Measurements from ENCODE around the gene ADGRL2. TPM values are rescaled to one million over a fixed set of nuclear protein-coding genes. Genes with fewer than 3 reads are reported as not detected.

ADGRL2 gene
- total RNA-seq, 1 donor from 2014 or later = 70.8 TPM

GRCh38 chr1:81838600-81839218 lies 38.0 kb downstream of the ADGRL2 start:
- H3K36me3 Mint-ChIP-seq (ENCODE audit: insufficient read depth) = peaks cover 14% of the 10 kb centered on the region
- no peaks in the 10 kb centered on the region for H3K27me3 Mint-ChIP-seq
- no peak for DNase-seq (ENCODE audit: low spot score, unreplicated experiment)
- H3K9me3 Mint-ChIP-seq (ENCODE audit: low read depth) = peaks cover 3% of the 10 kb centered on the region
- peaks cover 27% of the 10 kb centered on the region for H3K4me1 Mint-ChIP-seq (ENCODE audit: low read depth)
- no peak overlapping the region for H3K4me3 Mint-ChIP-seq (ENCODE audit: low read depth)
- TF ChIP-seq CTCF (IDR thresholded peaks at IDR 0.05; ENCODE audit: unreplicated experiment) = no peak
- no peak overlapping the region for H3K27ac Mint-ChIP-seq

GRCh38 chr1:81840805-81841204 lies 40.1 kb downstream of the ADGRL2 start:
- no peak overlapping the region for H3K27ac Mint-ChIP-seq
- peaks cover 3% of the 10 kb centered on the region for H3K9me3 Mint-ChIP-seq (ENCODE audit: low read depth)
- no peaks in the 10 kb centered on the region for H3K27me3 Mint-ChIP-seq
- TF ChIP-seq CTCF (IDR thresholded peaks at IDR 0.05; ENCODE audit: unreplicated experiment) = no peak
- peaks cover 14% of the 10 kb centered on the region for H3K4me1 Mint-ChIP-seq (ENCODE audit: low read depth)
- peaks cover 18% of the 10 kb centered on the region for H3K36me3 Mint-ChIP-seq (ENCODE audit: insufficient read depth)
- H3K4me3 Mint-ChIP-seq (ENCODE audit: low read depth) = no peak overlapping the region
- DNase-seq (ENCODE audit: low spot score, unreplicated experiment) = no peak

- Mint-ChIP-seq H3K9me3 (ENCODE audit: low read depth) (peaks cover 3% of the 10 kb centered on the region), H3K4me1 (ENCODE audit: low read depth) (peaks cover 10% of the 10 kb centered on the region), H3K27ac (no peak overlapping the region), H3K36me3 (ENCODE audit: insufficient read depth) (peaks cover 20% of the 10 kb centered on the region), H3K4me3 (ENCODE audit: low read depth) (no peak overlapping the region), H3K27me3 (peaks cover under 1% of the 10 kb centered on the region)
- TF ChIP-seq CTCF (IDR thresholded peaks at IDR 0.05; ENCODE audit: unreplicated experiment) = no peak
- DNase-seq (ENCODE audit: low spot score, unreplicated experiment) = no peak
Measured at GRCh38 chr1:81841795-81842194, 41.1 kb downstream of the ADGRL2 start.

- Mint-ChIP-seq H3K27me3 (peaks cover 2% of the 10 kb centered on the region), H3K9me3 (ENCODE audit: low read depth) (peaks cover under 1% of the 10 kb centered on the region), H3K27ac (no peak overlapping the region), H3K4me1 (ENCODE audit: low read depth) (peaks cover 24% of the 10 kb centered on the region), H3K36me3 (ENCODE audit: insufficient read depth) (peaks cover 18% of the 10 kb centered on the region), H3K4me3 (ENCODE audit: low read depth) (no peak overlapping the region)
- no peak for DNase-seq (ENCODE audit: low spot score, unreplicated experiment)
- TF ChIP-seq CTCF (IDR thresholded peaks at IDR 0.05; ENCODE audit: unreplicated experiment) = no peak
Measured at GRCh38 chr1:81844477-81844876, 43.7 kb downstream of the ADGRL2 start.

- no peak overlapping the region for H3K4me3 Mint-ChIP-seq (ENCODE audit: low read depth)
- H3K4me1 Mint-ChIP-seq (ENCODE audit: low read depth) = peaks cover 33% of the 10 kb centered on the region
- no peaks in the 10 kb centered on the region for H3K9me3 Mint-ChIP-seq (ENCODE audit: low read depth)
- TF ChIP-seq CTCF (IDR thresholded peaks at IDR 0.05; ENCODE audit: unreplicated experiment) = no peak
- DNase-seq (ENCODE audit: low spot score, unreplicated experiment) = no peak
- peaks cover 15% of the 10 kb centered on the region for H3K36me3 Mint-ChIP-seq (ENCODE audit: insufficient read depth)
- H3K27ac Mint-ChIP-seq = no peak overlapping the region
- H3K27me3 Mint-ChIP-seq = peaks cover 2% of the 10 kb centered on the region
Measured at GRCh38 chr1:81846630-81847029, 45.9 kb downstream of the ADGRL2 start.
